HEK293 (cell line): ENCODE results near the gene MGAT4A.

Experiments used
- TCF7L2 ChIP-seq: IDR thresholded peaks from 2 replicates; pipeline ENCODE4 v1.6.1; 2011; ENCODE audit warnings: low read depth, mild to moderate bottlenecking, inconsistent platforms, low read length, moderate library complexity, borderline replicate concordance
- ZNF747 ChIP-seq: fragments of 450-650 bp; formaldehyde crosslinking; IDR thresholded peaks from 2 replicates; pipeline ENCODE4 v1.5.1; 2016; ENCODE audit warnings: missing biosample characterization, missing genetic modification characterization
- TF ChIP-seq, protein P1 (sequence below): fragments of 450-650 bp; formaldehyde crosslinking; IDR thresholded peaks from 2 replicates; pipeline ENCODE4 v1.5.1; 2016; ENCODE audit warnings: missing biosample characterization, missing genetic modification characterization, borderline replicate concordance
- TF ChIP-seq, protein P2 (sequence below): sonication (generic); formaldehyde crosslinking; IDR thresholded peaks from 2 replicates; pipeline ENCODE4 v1.8.1; 2022; ENCODE audit warnings: mild to moderate bottlenecking, moderate library complexity, missing genetic modification reagents
- TF ChIP-seq, protein P3 (sequence below): fragments of 450-650 bp; formaldehyde crosslinking; IDR thresholded peaks from 2 replicates; pipeline ENCODE4 v1.5.1; 2016; ENCODE audit warnings: missing biosample characterization, missing genetic modification characterization

DNA sequence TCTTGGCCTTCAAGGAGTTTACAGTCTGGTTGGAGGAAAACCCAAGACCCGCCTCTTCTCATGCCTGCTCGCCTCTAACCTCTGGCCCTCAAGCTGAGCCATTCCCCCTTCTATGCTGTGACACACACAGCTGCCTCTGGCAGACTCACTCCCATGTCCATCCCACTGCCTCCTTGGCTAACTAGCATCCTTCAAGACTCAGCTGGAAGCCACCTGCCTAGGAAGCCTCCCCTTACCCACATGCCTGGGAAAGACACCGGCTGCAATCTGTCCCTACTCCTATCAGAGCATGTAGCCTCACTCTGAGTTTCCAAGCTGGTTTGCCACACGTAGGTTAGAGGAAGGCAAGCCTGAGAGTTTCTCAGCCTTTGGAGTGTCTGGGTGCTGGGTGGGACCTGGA, 6.9 kb upstream of the MGAT4A start:
- TF ChIP-seq, protein P1, sequence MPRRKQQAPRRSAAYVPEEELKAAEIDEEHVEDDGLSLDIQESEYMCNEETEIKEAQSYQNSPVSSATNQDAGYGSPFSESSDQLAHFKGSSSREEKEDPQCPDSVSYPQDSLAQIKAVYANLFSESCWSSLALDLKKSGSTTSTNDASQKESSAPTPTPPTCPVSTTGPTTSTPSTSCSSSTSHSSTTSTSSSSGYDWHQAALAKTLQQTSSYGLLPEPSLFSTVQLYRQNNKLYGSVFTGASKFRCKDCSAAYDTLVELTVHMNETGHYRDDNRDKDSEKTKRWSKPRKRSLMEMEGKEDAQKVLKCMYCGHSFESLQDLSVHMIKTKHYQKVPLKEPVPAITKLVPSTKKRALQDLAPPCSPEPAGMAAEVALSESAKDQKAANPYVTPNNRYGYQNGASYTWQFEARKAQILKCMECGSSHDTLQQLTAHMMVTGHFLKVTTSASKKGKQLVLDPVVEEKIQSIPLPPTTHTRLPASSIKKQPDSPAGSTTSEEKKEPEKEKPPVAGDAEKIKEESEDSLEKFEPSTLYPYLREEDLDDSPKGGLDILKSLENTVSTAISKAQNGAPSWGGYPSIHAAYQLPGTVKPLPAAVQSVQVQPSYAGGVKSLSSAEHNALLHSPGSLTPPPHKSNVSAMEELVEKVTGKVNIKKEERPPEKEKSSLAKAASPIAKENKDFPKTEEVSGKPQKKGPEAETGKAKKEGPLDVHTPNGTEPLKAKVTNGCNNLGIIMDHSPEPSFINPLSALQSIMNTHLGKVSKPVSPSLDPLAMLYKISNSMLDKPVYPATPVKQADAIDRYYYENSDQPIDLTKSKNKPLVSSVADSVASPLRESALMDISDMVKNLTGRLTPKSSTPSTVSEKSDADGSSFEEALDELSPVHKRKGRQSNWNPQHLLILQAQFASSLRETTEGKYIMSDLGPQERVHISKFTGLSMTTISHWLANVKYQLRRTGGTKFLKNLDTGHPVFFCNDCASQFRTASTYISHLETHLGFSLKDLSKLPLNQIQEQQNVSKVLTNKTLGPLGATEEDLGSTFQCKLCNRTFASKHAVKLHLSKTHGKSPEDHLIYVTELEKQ = no peak
- TF ChIP-seq, protein P2, sequence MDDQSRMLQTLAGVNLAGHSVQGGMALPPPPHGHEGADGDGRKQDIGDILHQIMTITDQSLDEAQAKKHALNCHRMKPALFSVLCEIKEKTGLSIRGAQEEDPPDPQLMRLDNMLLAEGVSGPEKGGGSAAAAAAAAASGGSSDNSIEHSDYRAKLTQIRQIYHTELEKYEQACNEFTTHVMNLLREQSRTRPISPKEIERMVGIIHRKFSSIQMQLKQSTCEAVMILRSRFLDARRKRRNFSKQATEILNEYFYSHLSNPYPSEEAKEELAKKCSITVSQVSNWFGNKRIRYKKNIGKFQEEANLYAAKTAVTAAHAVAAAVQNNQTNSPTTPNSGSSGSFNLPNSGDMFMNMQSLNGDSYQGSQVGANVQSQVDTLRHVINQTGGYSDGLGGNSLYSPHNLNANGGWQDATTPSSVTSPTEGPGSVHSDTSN (CRISPR knock-in tag) = no peak
- TF ChIP-seq, protein P3, sequence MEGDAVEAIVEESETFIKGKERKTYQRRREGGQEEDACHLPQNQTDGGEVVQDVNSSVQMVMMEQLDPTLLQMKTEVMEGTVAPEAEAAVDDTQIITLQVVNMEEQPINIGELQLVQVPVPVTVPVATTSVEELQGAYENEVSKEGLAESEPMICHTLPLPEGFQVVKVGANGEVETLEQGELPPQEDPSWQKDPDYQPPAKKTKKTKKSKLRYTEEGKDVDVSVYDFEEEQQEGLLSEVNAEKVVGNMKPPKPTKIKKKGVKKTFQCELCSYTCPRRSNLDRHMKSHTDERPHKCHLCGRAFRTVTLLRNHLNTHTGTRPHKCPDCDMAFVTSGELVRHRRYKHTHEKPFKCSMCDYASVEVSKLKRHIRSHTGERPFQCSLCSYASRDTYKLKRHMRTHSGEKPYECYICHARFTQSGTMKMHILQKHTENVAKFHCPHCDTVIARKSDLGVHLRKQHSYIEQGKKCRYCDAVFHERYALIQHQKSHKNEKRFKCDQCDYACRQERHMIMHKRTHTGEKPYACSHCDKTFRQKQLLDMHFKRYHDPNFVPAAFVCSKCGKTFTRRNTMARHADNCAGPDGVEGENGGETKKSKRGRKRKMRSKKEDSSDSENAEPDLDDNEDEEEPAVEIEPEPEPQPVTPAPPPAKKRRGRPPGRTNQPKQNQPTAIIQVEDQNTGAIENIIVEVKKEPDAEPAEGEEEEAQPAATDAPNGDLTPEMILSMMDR (tag by site-specific recombination) = no peak
- TF ChIP-seq ZNF747 (tag by site-specific recombination) (no peak), TCF7L2 (no peak)
